Thoracic aorta (tissue), 2 donors: Measurements from ENCODE around the gene TBX15. TPM values are rescaled to one million over a fixed set of nuclear protein-coding genes. Genes with fewer than 3 reads are reported as not detected.
A peak's percentile ranks its signal among the peaks of the same experiment; 100 is the strongest.

Source experiments
- ATAC-seq: fragments of 150-250 bp; one replicate; pipeline ENCODE4 v1.8.0; 2017; ENCODE audit warnings: low read depth; ENCODE audit not compliant: insufficient number of reproducible peaks, low FRiP score
- DNase-seq: peaks from one replicate; pipeline ENCODE4 v3.0.0-alpha.2; 2020; ENCODE audit warnings: low spot score
- H3K27ac ChIP-seq, 2 donors: fragments of 200-600 bp; sonication (generic); 1 replicate in 1 of 2; 2 replicates in 1 of 2; pipeline ENCODE4 v1.5.1; 2016; ENCODE audit warnings: mild to moderate bottlenecking in 2 of 2, moderate library complexity in 2 of 2
- H3K27me3 ChIP-seq: fragments of 200-600 bp; sonication (generic); replicated peaks from 2 replicates; pipeline ENCODE4 v1.6.0; 2016; ENCODE audit warnings: mild to moderate bottlenecking; ENCODE audit not compliant: insufficient read depth
- H3K36me3 ChIP-seq: fragments of 200-600 bp; sonication (generic); one replicate; pipeline ENCODE4 v1.5.1; 2016
- H3K4me1 ChIP-seq, 2 donors: fragments of 200-600 bp; sonication (generic); 1 replicate in 1 of 2; 2 replicates in 1 of 2; pipeline versions ENCODE4 v1.5.1 to v1.6.0; 2016; ENCODE audit warnings: low read depth in 2 of 2, mild to moderate bottlenecking in 1 of 2; ENCODE audit not compliant: control insufficient read depth in 1 of 2
- H3K4me3 ChIP-seq: fragments of 200-600 bp; sonication (generic); 2 replicates; pipeline ENCODE4 v1.5.1; 2016; ENCODE audit warnings: mild to moderate bottlenecking
- H3K9me3 ChIP-seq: fragments of 200-600 bp; sonication (generic); 2 replicates; pipeline ENCODE4 v1.5.1; 2016
- CTCF ChIP-seq: fragments of 200-600 bp; sonication (generic); IDR thresholded peaks from one replicate; pipeline ENCODE4 v1.5.1; 2019; ENCODE audit warnings: antibody characterized with exemption
- total RNA-seq, 2 donors: library from RNA; depleted of rRNA; stranded (reverse); fragments of >200 nt; gene quantifications; one replicate each; pipeline versions ENCODE4 v1.1.0 to v1.2.3, GENCODE V29; 2016

Gene TBX15
- total RNA-seq, 2 donors from 2014 or later, result 1.5 to 6.8 TPM

GRCh38 chr1:119009312-119009655 lies 21.1 kb upstream of the TBX15 start:
- peaks cover 10% of the 10 kb centered on the region for H3K27me3 ChIP-seq
- H3K9me3 ChIP-seq, result no peaks in the 10 kb centered on the region
- peaks cover 17 to 29% of the 10 kb centered on the region in 2 donors for H3K4me1 ChIP-seq
- TF ChIP-seq CTCF, result no peak
- H3K27ac ChIP-seq, result no peak overlapping the region
- no peak for ATAC-seq
- H3K4me3 ChIP-seq, result peak overlapping the region; percentile 65
- no peak for DNase-seq
- no peaks in the 10 kb centered on the region for H3K36me3 ChIP-seq

- Histone ChIP-seq H3K27me3 (peaks cover 10% of the 10 kb centered on the region), H3K27ac (no peak overlapping the region), H3K36me3 (no peaks in the 10 kb centered on the region), H3K4me3 (peak overlapping the region; percentile 65), H3K9me3 (no peaks in the 10 kb centered on the region), H3K4me1 (peaks cover 17 to 29% of the 10 kb centered on the region in 2 donors)
- ATAC-seq (peak; percentile 58), DNase-seq (no peak)
- peak; percentile 27 for TF ChIP-seq CTCF
These were observed 20.6 kb upstream of the TBX15 start for GRCh38 chr1:119008483-119009311.

GRCh38 chr1:119007670-119008482 lies 19.7 kb upstream of the TBX15 start:
- Histone ChIP-seq H3K4me1 (peaks cover 17 to 29% of the 10 kb centered on the region in 2 donors), H3K36me3 (no peaks in the 10 kb centered on the region)
- TF ChIP-seq CTCF, result no peak

GRCh38 chr1:119007339-119007669 lies 19.2 kb upstream of the TBX15 start:
- Histone ChIP-seq H3K4me1 (peaks cover 17 to 29% of the 10 kb centered on the region in 2 donors), H3K27me3 (peaks cover 10% of the 10 kb centered on the region), H3K27ac (no peak overlapping the region), H3K36me3 (no peaks in the 10 kb centered on the region), H3K9me3 (no peaks in the 10 kb centered on the region), H3K4me3 (peak overlapping the region; percentile 65)
- TF ChIP-seq CTCF, result no peak
- no peak for ATAC-seq
- no peak for DNase-seq

More at GRCh38 chr1:119007670-119008482, 19.7 kb upstream of the TBX15 start:
- H3K4me3 ChIP-seq, result peak overlapping the region; percentile 65
- no peak for ATAC-seq
- no peaks in the 10 kb centered on the region for H3K9me3 ChIP-seq
- no peak overlapping the region for H3K27ac ChIP-seq
- DNase-seq, result no peak
- H3K27me3 ChIP-seq, result peaks cover 10% of the 10 kb centered on the region
